Smooth muscle cell (in vitro differentiated cells): ENCODE results near the gene ZNRF3. TPM values are rescaled to one million over a fixed set of nuclear protein-coding genes. Genes with fewer than 3 reads are reported as not detected.

ENCODE experiments used
- DNase-seq: peaks from one replicate; lab custom pipeline; 2025; ENCODE audit not compliant: unreplicated experiment; lab: John Stamatoyannopoulos, UW
- H2AFZ ChIP-seq: fragments of 200-600 bp; sonication (generic); 2 replicates; pipeline ENCODE4 v1.6.0; 2016; ENCODE audit warnings: antibody characterized with exemption, low read depth, mild to moderate bottlenecking
- H3F3A ChIP-seq: fragments of 200-600 bp; sonication (generic); 2 replicates; pipeline ENCODE4 v1.6.0; 2017; ENCODE audit warnings: antibody characterized with exemption, low read depth
- H3K27ac ChIP-seq: fragments of 200-600 bp; sonication (generic); 2 replicates; pipeline ENCODE4 v1.5.1; 2016; ENCODE audit warnings: low read depth, mild to moderate bottlenecking
- H3K27me3 ChIP-seq: fragments of 200-600 bp; sonication (generic); 2 replicates; pipeline ENCODE4 v1.6.1; 2016; ENCODE audit warnings: low read depth, mild to moderate bottlenecking
- H3K36me3 ChIP-seq: fragments of 200-600 bp; sonication (generic); 2 replicates; pipeline ENCODE4 v1.5.1; 2016; ENCODE audit warnings: low read depth
- H3K4me1 ChIP-seq: fragments of 200-600 bp; sonication (generic); 2 replicates; pipeline ENCODE4 v1.5.1; 2016; ENCODE audit warnings: low read depth
- H3K4me2 ChIP-seq: fragments of 200-600 bp; sonication (generic); 2 replicates; pipeline ENCODE4 v1.6.0; 2016; ENCODE audit warnings: mild to moderate bottlenecking
- H3K4me3 ChIP-seq: fragments of 200-600 bp; sonication (generic); 2 replicates; pipeline ENCODE4 v1.5.1; 2016; ENCODE audit warnings: mild to moderate bottlenecking
- H3K79me2 ChIP-seq: fragments of 200-600 bp; sonication (generic); 2 replicates; pipeline ENCODE4 v1.6.0; 2016; ENCODE audit warnings: low read depth, mild to moderate bottlenecking
- H3K9ac ChIP-seq: fragments of 200-600 bp; sonication (generic); 2 replicates; pipeline ENCODE4 v1.6.0; 2016; ENCODE audit warnings: low read depth
- H3K9me3 ChIP-seq: fragments of 200-600 bp; sonication (generic); replicated peaks from 2 replicates; pipeline ENCODE4 v1.5.1; 2016; ENCODE audit warnings: low read depth
- H4K20me1 ChIP-seq: fragments of 200-600 bp; sonication (generic); 2 replicates; pipeline ENCODE4 v1.6.0; 2016; ENCODE audit warnings: low read depth
- CTCF ChIP-seq: fragments of 200-600 bp; sonication (generic); IDR thresholded peaks from 2 replicates; pipeline ENCODE4 v1.5.1; 2017; ENCODE audit warnings: borderline replicate concordance, mild to moderate bottlenecking, antibody characterized with exemption; ENCODE audit not compliant: insufficient read depth, poor library complexity, severe bottlenecking
- WGBS: methylation state at CpG from one replicate; pipeline ENCODE4 v1.1.7; 2016; ENCODE audit warnings: low lambda C conversion rate; 5-methylcytosine and 5-hydroxymethylcytosine counted together
- polyA plus RNA-seq: library from polyadenylated mRNA; unstranded; fragments of >200 nt; fragmentation: Nextera tagmentation; extraction: Ambion mirVana; gene quantifications from 2 replicates; pipeline ENCODE4 v1.2.1, GENCODE V29; 2016
- total RNA-seq: library from RNA; depleted of rRNA; stranded (reverse); fragments of >200 nt; gene quantifications from 2 replicates; pipeline ENCODE4 v1.2.3, GENCODE V29; 2014

Gene ZNRF3
- total and polyA plus RNA-seq, 2 experiments from 2014 or later, result 4.7 to 5.5 TPM

- Histone ChIP-seq H3K27ac (no peak overlapping the region), H3K79me2 (peaks cover 24% of the 10 kb centered on the region), H2AFZ (no peak overlapping the region), H3K27me3 (no peaks in the 10 kb centered on the region), H3K36me3 (no peaks in the 10 kb centered on the region), H3F3A (no peaks in the 10 kb centered on the region), H3K4me1 (peaks cover 17% of the 10 kb centered on the region), H3K4me3 (no peak overlapping the region), H3K9ac (no peak overlapping the region), H4K20me1 (peaks cover 59% of the 10 kb centered on the region), H3K4me2 (no peak overlapping the region), H3K9me3 (no peaks in the 10 kb centered on the region)
- DNase-seq, result no peak
- TF ChIP-seq CTCF, result no peak
- 92% methylated on average over 5 of the region's 5 CpGs for WGBS
Measured at GRCh38 chr22:28909375-28909774, 26.0 kb downstream of the ZNRF3 start.

GRCh38 chr22:28910569-28911303 lies 27.4 kb downstream of the ZNRF3 start:
- no peak overlapping the region for H3K4me2 ChIP-seq
- H3K9me3 ChIP-seq, result no peaks in the 10 kb centered on the region
- H3K79me2 ChIP-seq, result peaks cover 35% of the 10 kb centered on the region
- no peak overlapping the region for H2AFZ ChIP-seq
- H4K20me1 ChIP-seq, result peaks cover 46% of the 10 kb centered on the region
- TF ChIP-seq CTCF, result no peak
- H3F3A ChIP-seq, result no peaks in the 10 kb centered on the region
- H3K4me3 ChIP-seq, result no peak overlapping the region
- no peaks in the 10 kb centered on the region for H3K27me3 ChIP-seq
- H3K27ac ChIP-seq, result no peak overlapping the region
- DNase-seq, result no peak
- WGBS, result 93% methylated on average over 3 of the region's 3 CpGs
- no peak overlapping the region for H3K9ac ChIP-seq
- no peaks in the 10 kb centered on the region for H3K36me3 ChIP-seq
- H3K4me1 ChIP-seq, result peaks cover 10% of the 10 kb centered on the region

GRCh38 chr22:28911304-28911690 lies 27.9 kb downstream of the ZNRF3 start:
- no peak for TF ChIP-seq CTCF
- Histone ChIP-seq H2AFZ (no peak overlapping the region), H3K9me3 (no peaks in the 10 kb centered on the region), H3K27me3 (no peaks in the 10 kb centered on the region), H4K20me1 (peaks cover 44% of the 10 kb centered on the region), H3K27ac (no peak overlapping the region), H3K4me3 (no peak overlapping the region), H3K9ac (no peak overlapping the region), H3F3A (no peaks in the 10 kb centered on the region), H3K4me2 (peak overlapping the region; percentile 18), H3K36me3 (no peaks in the 10 kb centered on the region), H3K4me1 (peaks cover 10% of the 10 kb centered on the region), H3K79me2 (peaks cover 40% of the 10 kb centered on the region)
- 70% methylated on average over 4 of the region's 4 CpGs for WGBS
- DNase-seq, result no peak
